Heart right ventricle (tissue), 16 donors: ENCODE measurements around the gene BLMH. TPM values are rescaled to one million over a fixed set of nuclear protein-coding genes. Genes with fewer than 3 reads are reported as not detected.
A peak's percentile ranks its signal among the peaks of the same experiment; 100 is the strongest.

Experiments
- ATAC-seq, 8 donors: fragments of 200-7000 bp; cut with Tn5 transposase; one replicate each; pipeline ENCODE4 v1.9.1; 2020; ENCODE audit warnings: mild to moderate bottlenecking in 8 of 8, moderate library complexity in 8 of 8, moderate number of reproducible peaks in 1 of 8
- DNase-seq, 2 donors: peaks; one replicate each; pipeline ENCODE4 v3.0.0-alpha.2; 2020
- H3K27ac ChIP-seq, 10 donors: fragments of 200-600 bp; sonication (generic) in 2 of 10; one replicate each; pipeline versions ENCODE4 v1.5.0 to v1.8.0; 2020 to 2022; ENCODE audit warnings: mild to moderate bottlenecking in 3 of 10
- H3K27me3 ChIP-seq, 7 donors: fragments of 200-600 bp; one replicate each; pipeline ENCODE4 v1.8.0; 2021 to 2022; ENCODE audit warnings: mild to moderate bottlenecking in 2 of 7
- H3K36me3 ChIP-seq, 9 donors: fragments of 200-600 bp; sonication (generic) in 1 of 9; one replicate each; pipeline versions ENCODE4 v1.5.0 to v1.8.0; 2020 to 2022; ENCODE audit warnings: mild to moderate bottlenecking in 2 of 9
- H3K4me1 ChIP-seq, 9 donors: fragments of 200-600 bp; sonication (generic) in 1 of 9; one replicate each; pipeline versions ENCODE4 v1.5.0 to v1.8.0; 2020 to 2022; ENCODE audit warnings: mild to moderate bottlenecking in 4 of 9
- H3K4me3 ChIP-seq, 10 donors: fragments of 200-600 bp; sonication (generic) in 2 of 10; one replicate each; pipeline versions ENCODE4 v1.5.0 to v1.8.0; 2020 to 2022; ENCODE audit warnings: mild to moderate bottlenecking in 7 of 10, moderate library complexity in 2 of 10
- H3K9me3 ChIP-seq, 11 donors: fragments of 200-600 bp in 10 of 11; sonication (generic) in 2 of 11; one replicate each; pipeline versions ENCODE4 v1.5.0 to v1.8.0; 2013 to 2022; ENCODE audit warnings: mild to moderate bottlenecking in 2 of 11, control low read depth in 1 of 11, moderate library complexity in 1 of 11
- WGBS, 2 donors: extraction: QIAGEN DNeasy Blood & Tissue Kit; methylation state at CpG; one replicate each; pipeline ENCODE4 v1.1.7; 2013; ENCODE audit warnings: inconsistent platforms in 1 of 2; 5-methylcytosine and 5-hydroxymethylcytosine counted together
- intact Hi-C, 10 donors: fragments of 100-400 bp; cut with DNase I; formaldehyde crosslinking; loops; one replicate each; pipeline versions ENCODE4 v1.11.1 to v1.14.2; 2022
- polyA plus RNA-seq, 2 donors: library from polyadenylated mRNA; stranded (reverse); fragments of 200-250 nt; gene quantifications; one replicate each; pipeline ENCODE4 v1.2.3, GENCODE V29; 2013
- total RNA-seq, 10 donors: library from RNA; stranded (reverse); fragmentation: NEBNext Ultra II Directional in 3 of 10; extraction: Animal tissue kit (Norgen Biotek cat#: 25700) in 3 of 10; gene quantifications; one replicate each; pipeline versions ENCODE4 v1.2.1 to v1.2.4, GENCODE V29; 2021 to 2023
- TF ChIP-seq, protein P1 (sequence below), 9 donors: fragments of 200-600 bp; sonication (generic) in 2 of 9; IDR thresholded peaks; one replicate each; pipeline versions ENCODE4 v1.5.0 to v1.8.0; 2021 to 2022; ENCODE audit warnings: antibody characterized with exemption in 9 of 9, mild to moderate bottlenecking in 5 of 9, moderate library complexity in 1 of 9
- donor health status: Arrhythmogenic right ventricular cardiomyopathy.
- donor health status: ischemic (EF 13 %, LVEDD 7.1; RV severe dilation, severe dysfunction).
- donor health status: healthy with polysubstance abuse.
- donor health status: DM: no; HTN: yes; CAD: no.
- donor health status: DM: no; HTN: no; CAD: no.
- donor health status: ischemic (EF 25% LVEDD 6.9; RV normal size, moderate dysfunction).
- donor health status: ischemic (EF 25% LVEDD 5.7; RV mildly dilated, moderate dysfunction).
- donor health status: healthy.
- donor health status: DM: yes; HTN: yes; CAD: no.
- donor health status: Ischemic cardiomyopathy.
- donor health status: ischemic (EF 35%, LVEDD 5.7; RV mildly dilated, moderate dysfunction).
- donor health status: nonischemic (EF 11% LVEDD 7.7; RV severe dilation, severe dysfunction).
- donor health status: DM: yes; HTN: yes; CAD: no.
- donor health status: PGD.
- donor health status: ischemic (EF 29% LVEDD 5.4; RV normal size, mild dysfunction).
- donor health status: nonischemic (EF 23%, LVEDD 6.1; RV moderate dilation, normal function).

The BLMH gene
- total and polyA plus RNA-seq, 12 donors, result 9.6 to 22.2 (median 15.7) TPM

- H3K4me1 ChIP-seq, result peaks cover 0 to 13% (median 0%) of the 10 kb centered on the region in 9 donors
- H3K9me3 ChIP-seq, result no peaks in the 10 kb centered on the region
- TF ChIP-seq, protein P1, sequence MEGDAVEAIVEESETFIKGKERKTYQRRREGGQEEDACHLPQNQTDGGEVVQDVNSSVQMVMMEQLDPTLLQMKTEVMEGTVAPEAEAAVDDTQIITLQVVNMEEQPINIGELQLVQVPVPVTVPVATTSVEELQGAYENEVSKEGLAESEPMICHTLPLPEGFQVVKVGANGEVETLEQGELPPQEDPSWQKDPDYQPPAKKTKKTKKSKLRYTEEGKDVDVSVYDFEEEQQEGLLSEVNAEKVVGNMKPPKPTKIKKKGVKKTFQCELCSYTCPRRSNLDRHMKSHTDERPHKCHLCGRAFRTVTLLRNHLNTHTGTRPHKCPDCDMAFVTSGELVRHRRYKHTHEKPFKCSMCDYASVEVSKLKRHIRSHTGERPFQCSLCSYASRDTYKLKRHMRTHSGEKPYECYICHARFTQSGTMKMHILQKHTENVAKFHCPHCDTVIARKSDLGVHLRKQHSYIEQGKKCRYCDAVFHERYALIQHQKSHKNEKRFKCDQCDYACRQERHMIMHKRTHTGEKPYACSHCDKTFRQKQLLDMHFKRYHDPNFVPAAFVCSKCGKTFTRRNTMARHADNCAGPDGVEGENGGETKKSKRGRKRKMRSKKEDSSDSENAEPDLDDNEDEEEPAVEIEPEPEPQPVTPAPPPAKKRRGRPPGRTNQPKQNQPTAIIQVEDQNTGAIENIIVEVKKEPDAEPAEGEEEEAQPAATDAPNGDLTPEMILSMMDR (IDR thresholded peaks at IDR 0.05), result no peak
- H3K36me3 ChIP-seq, result no peaks in the 10 kb centered on the region
- DNase-seq (no peak), ATAC-seq (no peak)
- peaks cover 0 to 4% (median 0%) of the 10 kb centered on the region in 7 donors for H3K27me3 ChIP-seq
- no peak within 1 kb of the TSS for H3K4me3 ChIP-seq
- H3K27ac ChIP-seq, result no peak within 1 kb of the TSS
- intact Hi-C loops, result loop anchor here in 3 of 10 donors (10.0 kb wide), 2 partner anchors 209 to 229 kb away; no protein-coding TSS in a partner anchor
- 93 to 94% methylated on average over 9 of the region's 9 CpGs for WGBS, 2 donors
These were observed 42.0 kb upstream of the BLMH start, which contains the start of gene TMIGD1 for GRCh38 chr17:30333503-30334360. Gene TMIGD1 (minus strand): TSS chr17:30334057. CDS start chr17:30332133, 1,924 bp downstream.

DNA sequence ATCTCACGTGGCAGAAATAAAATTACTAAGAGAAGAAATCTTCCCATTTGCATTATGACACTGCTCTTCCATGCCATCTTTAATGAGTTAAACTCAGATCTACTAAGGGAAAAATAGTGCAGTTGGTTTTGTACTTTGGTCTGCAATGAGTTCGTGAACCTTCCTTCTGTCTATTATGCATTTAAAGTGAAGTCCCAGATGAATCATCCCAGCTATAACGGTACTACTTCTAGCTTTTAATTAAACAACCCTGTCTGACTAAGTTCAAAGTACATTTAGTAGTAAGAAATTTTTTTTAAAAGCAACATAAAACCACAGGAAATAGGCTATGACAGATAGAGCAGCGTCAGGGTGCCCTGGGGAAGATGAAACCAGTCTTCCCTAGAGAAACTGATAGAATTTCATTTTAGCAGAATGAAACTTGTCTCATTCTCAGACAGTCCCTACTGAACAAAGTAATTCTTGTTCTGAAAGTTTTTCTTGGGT, 40.4 kb upstream of the BLMH start:
- peaks cover 0 to 13% (median 0%) of the 10 kb centered on the region in 9 donors for H3K4me1 ChIP-seq

DNA sequence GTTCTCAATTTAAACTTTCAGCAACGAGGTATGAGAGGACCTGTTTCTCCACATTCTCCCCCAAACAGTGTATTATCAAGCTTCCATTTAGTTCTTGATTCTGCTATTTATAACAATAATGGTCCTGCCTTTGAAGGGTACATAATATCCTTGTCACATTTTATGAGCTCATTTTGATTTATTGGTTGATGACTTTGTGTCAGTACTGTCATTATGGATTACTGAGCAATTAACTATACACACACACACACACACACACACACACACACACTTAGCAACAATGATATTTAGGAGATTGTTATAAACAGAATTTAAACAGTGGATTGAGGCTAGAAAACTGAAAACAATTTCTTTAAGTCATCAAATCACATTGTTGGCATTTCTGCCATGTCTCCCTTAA, 35.1 kb upstream of the BLMH start:
- no peak for ATAC-seq
- Histone ChIP-seq H3K4me3 (no peak overlapping the region), H3K4me1 (peaks cover 0 to 19% (median 0%) of the 10 kb centered on the region in 9 donors), H3K36me3 (no peaks in the 10 kb centered on the region), H3K27me3 (peaks cover 0 to 9% (median 0%) of the 10 kb centered on the region in 7 donors), H3K9me3 (no peaks in the 10 kb centered on the region), H3K27ac (no peak overlapping the region)
- intact Hi-C loops, result no loop called here
- TF ChIP-seq, protein P1 (IDR thresholded peaks at IDR 0.05), result no peak
- 59 to 64% methylated on average over 1 of the region's 1 CpG for whole genome bisulfite sequencing, 2 donors
- DNase-seq, result no peak

More for the DNA sequence above, 40.4 kb upstream of the BLMH start:
- no peaks in the 10 kb centered on the region for H3K36me3 ChIP-seq
- no peaks in the 10 kb centered on the region for H3K9me3 ChIP-seq
- ATAC-seq (no peak), DNase-seq (no peak)
- peak overlapping the region in 1 of 10 donors; percentile 66 for H3K27ac ChIP-seq
- no peak overlapping the region for H3K4me3 ChIP-seq
- WGBS, 2 donors, result 60 to 65% methylated on average over 4 of the region's 4 CpGs
- H3K27me3 ChIP-seq, result peaks cover 0 to 9% (median 0%) of the 10 kb centered on the region in 7 donors
- TF ChIP-seq, protein P1 (IDR thresholded peaks at IDR 0.05), result no peak
- intact Hi-C loops, result loop anchor here in 3 of 10 donors (10.0 kb wide), 2 partner anchors 207 to 227 kb away; no protein-coding TSS in a partner anchor

DNA sequence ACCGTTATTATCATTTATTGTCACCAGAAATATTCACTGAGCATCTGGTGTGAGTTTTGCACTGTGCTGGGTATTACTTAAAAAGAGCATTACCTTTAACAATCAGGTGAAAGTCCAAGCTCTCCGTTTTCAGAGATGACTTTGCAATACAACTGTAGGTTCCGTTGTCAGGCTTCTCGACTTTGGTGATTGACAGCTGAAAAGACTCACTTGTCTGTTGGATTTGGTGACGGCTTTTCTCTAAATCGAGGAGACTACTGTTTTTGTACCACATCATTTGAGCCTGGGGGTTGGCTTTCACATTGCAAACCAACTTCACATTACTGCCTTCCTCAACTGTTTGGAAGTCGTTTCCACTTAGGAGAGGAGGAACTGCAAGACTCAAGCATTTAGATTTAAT, 33.0 kb upstream of the BLMH start:
- ATAC-seq (no peak), DNase-seq (no peak)
- H3K27ac ChIP-seq, result no peak overlapping the region
- intact Hi-C loops, result no loop called here
- peaks cover 0 to 17% (median 0%) of the 10 kb centered on the region in 9 donors for H3K4me1 ChIP-seq
- no peaks in the 10 kb centered on the region for H3K36me3 ChIP-seq
- TF ChIP-seq, protein P1 (IDR thresholded peaks at IDR 0.05), result no peak
- WGBS, 2 donors, result 74 to 82% methylated on average over 7 of the region's 7 CpGs
- no peaks in the 10 kb centered on the region for H3K9me3 ChIP-seq
- no peak overlapping the region for H3K4me3 ChIP-seq
- H3K27me3 ChIP-seq, result peaks cover 0 to 10% (median 0%) of the 10 kb centered on the region in 7 donors
